ENCODE results near the gene SASH1. TPM values are rescaled to one million over a fixed set of nuclear protein-coding genes. Genes with fewer than 3 reads are reported as not detected.

The SASH1 gene
- total RNA-seq, 3 donors from 2014 or later: 107 to 304 (median 145) TPM

GRCh38 chr6:148339766-148340165 is 2.9 kb upstream of the SASH1 start:
- Histone ChIP-seq H3K9me3 (no peaks in the 10 kb centered on the region), H3K36me3 (no peaks in the 10 kb centered on the region), H3K27me3 (no peaks in the 10 kb centered on the region), H3K27ac (no peak overlapping the region), H3K4me1 (no peaks in the 10 kb centered on the region), H3K4me3 (no peak overlapping the region)
- intact Hi-C loops (cut with DNase I; ENCODE audit: low total_unique reads): no loop called here
- TF ChIP-seq POLR2A (IDR thresholded peaks at IDR 0.05) (no peak), POLR2AphosphoS5 (IDR thresholded peaks at IDR 0.05) (no peak), CTCF (IDR thresholded peaks at IDR 0.05) (no peak)
- no peak for DNase-seq (ENCODE audit: low spot score in 2 of 2)

GRCh38 chr6:148340586-148341297 is 1.9 kb upstream of the SASH1 start:
- H3K27ac ChIP-seq: peak overlapping the region in 1 of 2 donors; percentile 33
- no peaks in the 10 kb centered on the region for H3K9me3 ChIP-seq
- no peaks in the 10 kb centered on the region for H3K36me3 ChIP-seq
- H3K4me3 ChIP-seq: no peak overlapping the region
- no peak for DNase-seq (ENCODE audit: low spot score in 2 of 2)
- intact Hi-C loops (cut with DNase I; ENCODE audit: low total_unique reads): no loop called here
- no peaks in the 10 kb centered on the region for H3K4me1 ChIP-seq
- TF ChIP-seq CTCF (IDR thresholded peaks at IDR 0.05): no peak
- TF ChIP-seq POLR2AphosphoS5 (IDR thresholded peaks at IDR 0.05): no peak
- no peaks in the 10 kb centered on the region for H3K27me3 ChIP-seq

- Histone ChIP-seq H3K9me3 (no peaks in the 10 kb centered on the region), H3K27ac (peak overlapping the region; percentile 95), H3K4me1 (no peaks in the 10 kb centered on the region), H3K4me3 (peak overlapping the region; percentile 72 to 88 (median 72)), H3K27me3 (no peaks in the 10 kb centered on the region), H3K36me3 (no peaks in the 10 kb centered on the region)
- TF ChIP-seq POLR2A (IDR thresholded peaks at IDR 0.05) (no peak), CTCF (IDR thresholded peaks at IDR 0.05) (no peak), POLR2AphosphoS5 (IDR thresholded peaks at IDR 0.05) (no peak)
- DNase-seq (ENCODE audit: low spot score in 2 of 2): no peak
- intact Hi-C loops (cut with DNase I; ENCODE audit: low total_unique reads): no loop called here
Measured at GRCh38 chr6:148342100-148342349, 613 bp upstream of the SASH1 start.

GRCh38 chr6:148343047-148343782 is 577 bp downstream of the SASH1 start:
- peak overlapping the region; percentile 95 for H3K27ac ChIP-seq
- H3K36me3 ChIP-seq: no peaks in the 10 kb centered on the region
- no peaks in the 10 kb centered on the region for H3K27me3 ChIP-seq
- H3K4me3 ChIP-seq: peak overlapping the region; percentile 72 to 88 (median 72)
- H3K9me3 ChIP-seq: no peaks in the 10 kb centered on the region
- H3K4me1 ChIP-seq: no peaks in the 10 kb centered on the region
- TF ChIP-seq POLR2AphosphoS5 (IDR thresholded peaks at IDR 0.05): no peak
- no peak for TF ChIP-seq POLR2A (IDR thresholded peaks at IDR 0.05)
- TF ChIP-seq CTCF (IDR thresholded peaks at IDR 0.05): peak in 2 of 3 donors; percentile 8 to 22
- intact Hi-C loops (cut with DNase I; ENCODE audit: low total_unique reads): no loop called here
- DNase-seq (ENCODE audit: low spot score in 2 of 2): peak in 1 of 2 donors; percentile 27

- no peak for TF ChIP-seq CTCF (IDR thresholded peaks at IDR 0.05)
- no peak for TF ChIP-seq POLR2A (IDR thresholded peaks at IDR 0.05)
- TF ChIP-seq POLR2AphosphoS5 (IDR thresholded peaks at IDR 0.05): no peak
- H3K27ac ChIP-seq: peak overlapping the region; percentile 50 to 95
- no peaks in the 10 kb centered on the region for H3K27me3 ChIP-seq
- H3K9me3 ChIP-seq: no peaks in the 10 kb centered on the region
- peak overlapping the region; percentile 72 to 88 (median 72) for H3K4me3 ChIP-seq
- no peaks in the 10 kb centered on the region for H3K4me1 ChIP-seq
- no peaks in the 10 kb centered on the region for H3K36me3 ChIP-seq
- intact Hi-C loops (cut with DNase I; ENCODE audit: low total_unique reads): no loop called here
- DNase-seq (ENCODE audit: low spot score in 2 of 2): no peak
Measured at GRCh38 chr6:148345176-148345575, 2.5 kb downstream of the SASH1 start.
